NT2/D1 (cell line): ENCODE results near the gene CYP2E1.

Source experiments
- DNase-seq: peaks from one replicate; pipeline ENCODE4 v3.0.0-alpha.2; 2011; ENCODE audit warnings: low read depth, low spot score
- H3K27me3 ChIP-seq: 2 replicates; pipeline ENCODE4 v1.6.0; 2011; ENCODE audit warnings: mild to moderate bottlenecking; ENCODE audit not compliant: insufficient read length, insufficient read depth
- H3K36me3 ChIP-seq: 2 replicates; pipeline ENCODE4 v1.6.1; 2011; ENCODE audit warnings: mild to moderate bottlenecking, low read length, mixed read lengths; ENCODE audit not compliant: insufficient read depth, insufficient read length
- H3K4me1 ChIP-seq: 2 replicates; pipeline ENCODE4 v1.5.1; 2011; ENCODE audit not compliant: insufficient read depth, insufficient read length
- H3K4me3 ChIP-seq: 2 replicates; pipeline ENCODE4 v1.5.1; 2011; ENCODE audit warnings: low read depth; ENCODE audit not compliant: insufficient read length
- H3K9ac ChIP-seq: 2 replicates; pipeline ENCODE4 v1.6.0; 2011; ENCODE audit warnings: low read depth; ENCODE audit not compliant: insufficient read length
- H3K9me3 ChIP-seq: 2 replicates; pipeline ENCODE4 v1.5.1; 2011; ENCODE audit warnings: mild to moderate bottlenecking, low read length; ENCODE audit not compliant: insufficient read depth
- SUZ12 ChIP-seq: IDR thresholded peaks from 2 replicates; pipeline ENCODE4 v1.6.1; 2011; ENCODE audit not compliant: insufficient read length, insufficient read depth; ENCODE audit errors: extremely low read depth
- YY1 ChIP-seq: IDR thresholded peaks from 2 replicates; pipeline ENCODE4 v1.6.1; 2011; ENCODE audit not compliant: insufficient read length, insufficient read depth
- ZNF274 ChIP-seq: IDR thresholded peaks from 2 replicates; pipeline ENCODE4 v1.6.1; 2011; ENCODE audit warnings: mild to moderate bottlenecking, low read depth, low read length

Gene CYP2E1

DNA sequence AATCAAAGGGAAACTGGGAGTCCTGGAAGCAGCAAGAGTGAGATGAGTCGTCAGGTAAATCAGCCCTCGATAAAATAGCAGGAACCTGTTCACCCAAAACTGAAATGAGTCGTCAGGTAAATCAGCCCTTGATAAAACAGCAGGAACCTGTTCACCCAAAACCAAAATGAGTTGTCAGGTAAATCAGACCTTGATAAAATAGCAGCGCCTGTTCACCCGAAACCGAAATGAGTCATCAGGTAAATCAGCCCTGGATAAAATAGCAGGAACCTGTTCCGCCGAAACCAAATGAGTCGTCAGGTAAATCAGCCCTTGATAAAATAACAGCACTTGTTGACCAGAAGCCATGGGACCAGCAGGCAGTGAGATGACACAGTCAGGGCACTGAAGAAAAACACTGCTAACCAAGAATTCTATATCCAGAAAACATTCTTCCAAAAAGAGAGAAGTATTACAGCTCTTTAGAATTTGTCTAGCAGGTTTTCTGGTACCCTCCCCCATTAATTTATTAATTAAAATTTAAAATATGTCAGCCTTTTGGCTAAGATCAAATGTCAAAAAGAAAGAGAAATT lies 3.4 kb upstream of the CYP2E1 start:
- H3K9me3 ChIP-seq = peaks cover 20% of the 10 kb centered on the region
- no peak overlapping the region for H3K9ac ChIP-seq
- no peak overlapping the region for H3K4me3 ChIP-seq
- H3K27me3 ChIP-seq = peaks cover 22% of the 10 kb centered on the region
- H3K4me1 ChIP-seq = no peaks in the 10 kb centered on the region
- H3K36me3 ChIP-seq = no peaks in the 10 kb centered on the region
- TF ChIP-seq SUZ12 (no peak), ZNF274 (no peak), YY1 (no peak)
- DNase-seq = no peak

DNA sequence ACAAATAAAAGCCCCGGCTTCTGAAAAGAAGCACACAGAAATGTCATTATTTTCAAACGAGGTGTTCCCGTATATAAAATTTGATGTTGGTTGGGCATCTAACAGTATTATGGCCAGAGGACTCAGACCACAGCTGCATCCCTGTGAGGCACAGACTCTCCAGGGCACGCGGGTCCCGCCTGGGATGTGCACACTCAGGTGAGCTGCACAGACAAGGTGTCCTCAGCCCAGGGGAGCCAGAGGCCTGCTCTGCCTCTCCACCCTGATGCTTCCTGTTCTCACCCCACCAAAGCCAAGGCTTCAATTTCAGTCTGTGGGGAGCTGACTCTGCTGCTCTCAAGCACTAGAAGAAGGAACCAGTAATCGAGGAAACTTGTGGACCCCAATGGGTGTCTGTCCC lies 1.7 kb upstream of the CYP2E1 start:
- TF ChIP-seq SUZ12 = no peak
- TF ChIP-seq YY1 = no peak
- no peak for TF ChIP-seq ZNF274

DNA sequence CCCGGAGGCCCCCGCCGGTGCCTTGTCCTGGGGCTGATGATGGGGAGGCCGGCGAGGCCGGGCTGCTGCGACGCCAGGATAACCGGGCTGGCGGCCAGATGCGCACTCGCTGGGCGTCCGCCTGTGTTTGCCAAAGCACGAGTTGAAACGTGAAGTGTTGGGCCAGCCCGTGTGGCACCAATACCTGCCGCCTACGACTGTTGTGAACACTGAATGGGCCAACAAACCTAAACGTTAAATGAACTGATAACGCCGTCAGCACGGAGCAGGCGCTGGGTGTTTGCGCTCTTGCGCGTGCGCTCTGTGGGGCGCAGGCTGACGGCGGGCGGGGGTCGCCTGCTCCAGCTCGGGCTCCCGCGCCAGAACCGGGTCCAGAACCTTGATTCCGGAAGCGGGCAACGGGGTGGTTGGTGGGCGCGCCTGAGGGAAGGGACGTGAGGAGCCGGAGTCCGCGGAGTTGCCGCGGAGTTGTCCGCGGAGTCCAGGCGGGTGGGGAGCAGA lies 658 bp downstream of the CYP2E1 start:
- no peak for DNase-seq
- Histone ChIP-seq H3K4me3 (peak overlapping the region; percentile 71), H3K27me3 (peaks cover 42% of the 10 kb centered on the region), H3K36me3 (no peaks in the 10 kb centered on the region), H3K9me3 (peaks cover 17% of the 10 kb centered on the region), H3K9ac (peak overlapping the region; percentile 80), H3K4me1 (no peaks in the 10 kb centered on the region)
- TF ChIP-seq ZNF274 (no peak), YY1 (no peak), SUZ12 (no peak)

More for the DNA sequence above, 1.7 kb upstream of the CYP2E1 start:
- Histone ChIP-seq H3K27me3 (peaks cover 35% of the 10 kb centered on the region), H3K4me3 (no peak overlapping the region), H3K4me1 (no peaks in the 10 kb centered on the region), H3K9me3 (peaks cover 20% of the 10 kb centered on the region), H3K9ac (no peak overlapping the region), H3K36me3 (no peaks in the 10 kb centered on the region)
- no peak for DNase-seq

DNA sequence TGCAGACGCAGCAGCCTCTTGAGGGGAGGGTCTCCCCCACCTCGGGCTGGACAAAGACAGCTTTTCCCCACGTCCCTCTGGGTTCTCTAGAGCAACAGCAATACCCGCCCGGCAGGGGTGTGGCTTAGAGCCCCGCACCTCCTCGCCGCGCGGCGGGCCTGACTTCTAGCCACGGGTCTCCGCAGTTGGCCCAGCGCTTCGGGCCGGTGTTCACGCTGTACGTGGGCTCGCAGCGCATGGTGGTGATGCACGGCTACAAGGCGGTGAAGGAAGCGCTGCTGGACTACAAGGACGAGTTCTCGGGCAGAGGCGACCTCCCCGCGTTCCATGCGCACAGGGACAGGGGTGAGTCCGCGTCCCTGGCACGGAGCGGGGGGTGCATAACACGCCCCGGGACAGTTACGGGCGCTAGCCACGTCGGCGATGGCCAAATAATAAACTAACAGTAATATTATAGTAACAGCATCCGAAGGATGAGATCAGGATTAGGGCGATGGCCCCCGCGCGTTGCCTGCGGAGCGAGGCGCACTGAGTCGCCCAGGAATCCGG lies 1.2 kb downstream of the CYP2E1 start:
- peak overlapping the region; percentile 71 for H3K4me3 ChIP-seq
- peaks cover 42% of the 10 kb centered on the region for H3K27me3 ChIP-seq
- peaks cover 11% of the 10 kb centered on the region for H3K9me3 ChIP-seq
- no peaks in the 10 kb centered on the region for H3K4me1 ChIP-seq
- no peak for DNase-seq
- no peak for TF ChIP-seq ZNF274
- TF ChIP-seq YY1 = no peak
- TF ChIP-seq SUZ12 = no peak
- peak overlapping the region; percentile 80 for H3K9ac ChIP-seq
- H3K36me3 ChIP-seq = no peaks in the 10 kb centered on the region

DNA sequence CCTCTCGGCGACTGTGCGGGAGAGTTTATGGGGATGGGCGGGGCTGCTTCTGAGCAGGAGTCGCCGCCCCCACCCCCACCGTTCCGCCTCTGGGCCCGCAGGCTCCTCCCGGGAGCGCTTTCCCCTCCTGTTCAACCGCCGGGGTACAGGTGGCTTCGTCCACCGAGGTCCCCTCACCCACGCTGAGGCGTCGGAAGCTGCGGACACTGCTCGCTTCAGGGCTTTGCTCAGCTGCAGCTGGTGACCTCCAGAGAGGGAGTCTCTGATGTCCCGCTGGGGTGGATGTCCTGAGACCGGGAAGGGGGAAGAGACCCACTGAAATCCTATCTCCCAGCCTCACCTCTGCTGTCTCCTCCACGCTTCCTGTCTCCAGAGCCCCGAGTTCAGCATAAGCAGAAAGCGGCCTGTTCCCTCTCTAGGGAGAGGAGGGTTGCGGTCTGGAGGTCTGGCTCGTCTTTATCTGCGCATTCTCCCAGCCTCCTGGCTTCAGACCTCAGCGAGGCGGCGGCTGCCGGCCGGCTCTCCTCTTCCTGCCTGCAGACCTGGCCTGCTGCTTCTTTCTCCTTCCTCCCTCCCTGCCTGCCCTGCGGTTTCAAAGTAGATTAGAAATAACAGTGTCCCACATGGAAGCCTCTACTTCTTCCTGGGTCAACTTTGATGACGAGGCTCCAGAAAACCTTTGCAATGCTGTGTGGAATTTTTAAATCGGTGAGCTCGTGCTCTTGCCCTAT lies 1.8 kb downstream of the CYP2E1 start:
- Histone ChIP-seq H3K4me3 (peak overlapping the region; percentile 71), H3K9me3 (peaks cover 5% of the 10 kb centered on the region), H3K4me1 (no peaks in the 10 kb centered on the region), H3K9ac (peak overlapping the region; percentile 80), H3K27me3 (peaks cover 42% of the 10 kb centered on the region), H3K36me3 (no peaks in the 10 kb centered on the region)
- peak; percentile 36 for DNase-seq
- no peak for TF ChIP-seq YY1
- no peak for TF ChIP-seq ZNF274
- no peak for TF ChIP-seq SUZ12

DNA sequence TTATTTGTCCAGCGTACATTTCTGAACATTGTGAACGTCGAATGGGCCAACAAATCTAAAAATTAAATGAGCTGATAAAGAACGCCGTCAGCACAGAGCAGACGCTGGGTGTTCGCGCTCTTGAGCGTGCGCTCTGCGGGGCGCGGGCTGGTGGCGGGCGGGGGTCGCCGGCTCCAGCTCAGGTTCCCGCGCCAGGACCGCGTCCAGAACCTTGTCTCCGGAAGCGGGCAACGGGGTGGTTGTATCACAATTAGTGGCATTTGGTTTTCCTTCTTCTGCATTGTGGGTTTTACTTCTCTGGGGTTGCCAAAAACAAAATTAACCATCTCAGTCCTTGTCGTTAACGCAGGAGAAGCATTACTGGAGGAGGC lies 2.4 kb downstream of the CYP2E1 start:
- H3K36me3 ChIP-seq = no peaks in the 10 kb centered on the region
- no peak overlapping the region for H3K9ac ChIP-seq
- no peak overlapping the region for H3K4me3 ChIP-seq
- DNase-seq = no peak
- H3K27me3 ChIP-seq = peaks cover 42% of the 10 kb centered on the region
- H3K9me3 ChIP-seq = no peaks in the 10 kb centered on the region
- no peaks in the 10 kb centered on the region for H3K4me1 ChIP-seq
- no peak for TF ChIP-seq ZNF274

DNA sequence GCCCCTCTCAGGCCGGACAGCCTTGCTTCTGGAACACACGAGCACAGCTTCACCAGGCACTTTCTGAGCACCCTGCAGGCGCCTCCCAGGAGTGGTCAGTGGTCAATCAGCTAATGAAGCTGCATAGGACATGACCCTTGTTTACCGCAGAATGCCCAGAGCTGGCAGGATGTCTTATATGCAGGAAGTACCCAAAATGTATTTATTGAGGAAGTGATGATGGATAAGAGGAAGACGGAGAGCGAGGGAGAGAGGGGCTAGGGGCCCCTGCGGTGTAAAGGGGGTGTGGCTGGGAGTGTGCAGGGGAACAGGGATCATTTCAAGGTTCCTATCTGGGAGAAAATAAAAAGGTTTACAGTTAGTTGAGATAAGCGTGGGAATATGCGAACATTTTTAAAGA lies 3.3 kb downstream of the CYP2E1 start:
- no peak overlapping the region for H3K9ac ChIP-seq

More for the DNA sequence above, 3.3 kb downstream of the CYP2E1 start:
- no peaks in the 10 kb centered on the region for H3K4me1 ChIP-seq
- no peak overlapping the region for H3K4me3 ChIP-seq
- TF ChIP-seq YY1 (no peak), ZNF274 (no peak), SUZ12 (no peak)
- no peaks in the 10 kb centered on the region for H3K9me3 ChIP-seq
- H3K36me3 ChIP-seq = no peaks in the 10 kb centered on the region
- DNase-seq = no peak
- peaks cover 42% of the 10 kb centered on the region for H3K27me3 ChIP-seq
